GM12872 (cell line): ENCODE results near the gene MYH16.

Experiments
- CTCF ChIP-seq: IDR thresholded peaks from 3 replicates; pipeline ENCODE4 v1.5.1; 2011; ENCODE audit warnings: low read depth, mild to moderate bottlenecking, low read length, moderate library complexity; ENCODE audit not compliant: insufficient read depth

Gene MYH16

GRCh38 chr7:99254390-99254789, 18.2 kb upstream of the MYH16 start:
- no peak for TF ChIP-seq CTCF

GRCh38 chr7:99255463-99255862, 17.2 kb upstream of the MYH16 start:
- no peak for TF ChIP-seq CTCF

GRCh38 chr7:99257065-99257464, 15.6 kb upstream of the MYH16 start:
- TF ChIP-seq CTCF, result no peak

- TF ChIP-seq CTCF, result no peak
These were observed 15.0 kb upstream of the MYH16 start for GRCh38 chr7:99257675-99258074.

- no peak for TF ChIP-seq CTCF
These were observed 14.1 kb upstream of the MYH16 start for GRCh38 chr7:99258501-99258900.

- TF ChIP-seq CTCF, result no peak
These were observed 12.2 kb upstream of the MYH16 start for GRCh38 chr7:99260395-99260794.

- no peak for TF ChIP-seq CTCF
These were observed 11.0 kb upstream of the MYH16 start for GRCh38 chr7:99261646-99262045.
